LNCAP (cell line): ENCODE results near the gene CHST12.

Source experiments
- CTCF ChIP-seq: fragments of 450-650 bp; IDR thresholded peaks from 2 replicates; pipeline ENCODE4 v1.5.1; 2017; ENCODE audit warnings: mild to moderate bottlenecking

The CHST12 gene

GRCh38 chr7:2496375-2496774 is 93.0 kb downstream of the CHST12 start:
- no peak for TF ChIP-seq CTCF

- TF ChIP-seq CTCF: no peak
Observed at GRCh38 chr7:2497065-2497464, 93.7 kb downstream of the CHST12 start.

- TF ChIP-seq CTCF: no peak
Observed at GRCh38 chr7:2497500-2498336, 94.3 kb downstream of the CHST12 start.
